ENCODE data around the gene CDC42EP1. TPM values are rescaled to one million over a fixed set of nuclear protein-coding genes. Genes with fewer than 3 reads are reported as not detected.
"Not testable (repeated sequence)": the region's sequence is repeated elsewhere in the genome, so short reads cannot be mapped to it uniquely, and the experiment has no call there.

Gene CDC42EP1
- total RNA-seq, 1 experiment from 2014 or later = 62.5 TPM

DNA sequence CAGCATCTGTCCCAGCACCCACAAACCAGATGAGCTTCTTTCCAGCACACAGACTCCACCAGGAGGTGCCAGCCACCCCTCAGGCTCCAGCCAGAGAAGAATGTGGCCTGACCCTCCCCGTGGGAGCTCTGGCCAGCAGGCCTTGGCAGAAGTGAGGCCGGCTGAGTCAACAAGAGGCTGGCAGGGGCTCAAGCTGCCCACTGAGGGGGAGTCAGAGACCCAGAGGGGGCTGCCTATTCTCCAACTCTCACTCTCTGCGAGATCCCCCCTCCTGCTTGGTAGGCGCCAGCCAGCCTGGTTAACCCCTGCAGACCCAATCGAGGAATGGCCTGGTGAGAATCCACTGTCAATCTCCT lies 10.6 kb upstream of the CDC42EP1 start:
- ATAC-seq = no peak
- TF ChIP-seq POLR2AphosphoS5 (IDR thresholded peaks at IDR 0.05; ENCODE audit: low read depth, low read length) (no peak), SIN3A (IDR thresholded peaks at IDR 0.05; ENCODE audit: borderline replicate concordance, insufficient read depth, low read depth, low read length) (no peak)
- TF ChIP-seq, protein P1, sequence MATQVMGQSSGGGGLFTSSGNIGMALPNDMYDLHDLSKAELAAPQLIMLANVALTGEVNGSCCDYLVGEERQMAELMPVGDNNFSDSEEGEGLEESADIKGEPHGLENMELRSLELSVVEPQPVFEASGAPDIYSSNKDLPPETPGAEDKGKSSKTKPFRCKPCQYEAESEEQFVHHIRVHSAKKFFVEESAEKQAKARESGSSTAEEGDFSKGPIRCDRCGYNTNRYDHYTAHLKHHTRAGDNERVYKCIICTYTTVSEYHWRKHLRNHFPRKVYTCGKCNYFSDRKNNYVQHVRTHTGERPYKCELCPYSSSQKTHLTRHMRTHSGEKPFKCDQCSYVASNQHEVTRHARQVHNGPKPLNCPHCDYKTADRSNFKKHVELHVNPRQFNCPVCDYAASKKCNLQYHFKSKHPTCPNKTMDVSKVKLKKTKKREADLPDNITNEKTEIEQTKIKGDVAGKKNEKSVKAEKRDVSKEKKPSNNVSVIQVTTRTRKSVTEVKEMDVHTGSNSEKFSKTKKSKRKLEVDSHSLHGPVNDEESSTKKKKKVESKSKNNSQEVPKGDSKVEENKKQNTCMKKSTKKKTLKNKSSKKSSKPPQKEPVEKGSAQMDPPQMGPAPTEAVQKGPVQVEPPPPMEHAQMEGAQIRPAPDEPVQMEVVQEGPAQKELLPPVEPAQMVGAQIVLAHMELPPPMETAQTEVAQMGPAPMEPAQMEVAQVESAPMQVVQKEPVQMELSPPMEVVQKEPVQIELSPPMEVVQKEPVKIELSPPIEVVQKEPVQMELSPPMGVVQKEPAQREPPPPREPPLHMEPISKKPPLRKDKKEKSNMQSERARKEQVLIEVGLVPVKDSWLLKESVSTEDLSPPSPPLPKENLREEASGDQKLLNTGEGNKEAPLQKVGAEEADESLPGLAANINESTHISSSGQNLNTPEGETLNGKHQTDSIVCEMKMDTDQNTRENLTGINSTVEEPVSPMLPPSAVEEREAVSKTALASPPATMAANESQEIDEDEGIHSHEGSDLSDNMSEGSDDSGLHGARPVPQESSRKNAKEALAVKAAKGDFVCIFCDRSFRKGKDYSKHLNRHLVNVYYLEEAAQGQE (IDR thresholded peaks at IDR 0.05; ENCODE audit: insufficient read depth in 1 of 2, low read depth in 2 of 2, low read length in 1 of 2) = no peak

GRCh38 chr22:37550921-37551320 lies 9.4 kb upstream of the CDC42EP1 start:
- H3K27me3 ChIP-seq (ENCODE audit: control insufficient read depth, insufficient read depth, low read length); CTCF ChIA-PET; BruUV-seq (replicated peaks); H3K9me3 ChIP-seq (ENCODE audit: control insufficient read depth, insufficient read depth, low read depth, low read length); H3K36me3 ChIP-seq (ENCODE audit: control insufficient read depth, insufficient read depth, low read length); POLR2A ChIA-PET; intact Hi-C loops (cut with micrococcal nuclease; ENCODE audit: unreplicated experiment); H3K4me3 ChIP-seq (ENCODE audit: low read depth in 2 of 2, low read length in 2 of 2); DNase-seq (ENCODE audit: low read depth, low spot score); H3K27ac ChIP-seq (ENCODE audit: low read length); in situ Hi-C loops (cut with HindIII; ENCODE audit: low pct_unique_long_range_greater_than_20kb, low sequenced_read_pairs); ATAC-seq: not testable (repeated sequence)
- peaks cover 22% of the 10 kb centered on the region for H3K4me1 ChIP-seq (ENCODE audit: control insufficient read depth, insufficient read depth, low read length)

More for the DNA sequence above, 10.6 kb upstream of the CDC42EP1 start:
- no peaks in the 10 kb centered on the region for H3K27me3 ChIP-seq (ENCODE audit: control insufficient read depth, insufficient read depth, low read length)
- ChIA-PET POLR2A (interaction anchor here (0.6 kb wide), 1 partner anchor 256 kb away, joined by 6 read pairs; no protein-coding TSS in a partner anchor), CTCF (interaction anchor here (0.6 to 0.9 kb wide), 5 partner anchors 10 to 57 kb away, joined by 3 to 14 read pairs (median 5); no protein-coding TSS in a partner anchor)
- DNase-seq (ENCODE audit: low read depth, low spot score) = no peak
- in situ Hi-C loops (cut with HindIII; ENCODE audit: low pct_unique_long_range_greater_than_20kb, low sequenced_read_pairs) (no loop called here), intact Hi-C loops (cut with micrococcal nuclease; ENCODE audit: unreplicated experiment) (no loop called here)
- H3K9me3 ChIP-seq (ENCODE audit: control insufficient read depth, insufficient read depth, low read depth, low read length) = no peaks in the 10 kb centered on the region
- peaks cover 29% of the 10 kb centered on the region for H3K4me1 ChIP-seq (ENCODE audit: control insufficient read depth, insufficient read depth, low read length)
- no peak overlapping the region; the same call in 1 of the 2 replicates for H3K27ac ChIP-seq (ENCODE audit: low read length)
- no TSS peak for BruUV-seq (replicated peaks)
- H3K4me3 ChIP-seq (ENCODE audit: low read depth in 2 of 2, low read length in 2 of 2) = no peak overlapping the region
- H3K36me3 ChIP-seq (ENCODE audit: control insufficient read depth, insufficient read depth, low read length) = no peaks in the 10 kb centered on the region

- POLR2A ChIA-PET = no interaction called here
- ATAC-seq (no peak), DNase-seq (ENCODE audit: low read depth, low spot score) (no peak)
- no peak for TF ChIP-seq SIN3A (IDR thresholded peaks at IDR 0.05; ENCODE audit: borderline replicate concordance, insufficient read depth, low read depth, low read length)
- TF ChIP-seq, protein P1 (IDR thresholded peaks at IDR 0.05; ENCODE audit: insufficient read depth in 1 of 2, low read depth in 2 of 2, low read length in 1 of 2) = no peak
- TF ChIP-seq TCF7L2 (IDR thresholded peaks at IDR 0.05; ENCODE audit: low read depth, low read length) = no peak
- no peak for TF ChIP-seq POLR2AphosphoS5 (IDR thresholded peaks at IDR 0.05; ENCODE audit: low read depth, low read length)
- TF ChIP-seq, protein P2, sequence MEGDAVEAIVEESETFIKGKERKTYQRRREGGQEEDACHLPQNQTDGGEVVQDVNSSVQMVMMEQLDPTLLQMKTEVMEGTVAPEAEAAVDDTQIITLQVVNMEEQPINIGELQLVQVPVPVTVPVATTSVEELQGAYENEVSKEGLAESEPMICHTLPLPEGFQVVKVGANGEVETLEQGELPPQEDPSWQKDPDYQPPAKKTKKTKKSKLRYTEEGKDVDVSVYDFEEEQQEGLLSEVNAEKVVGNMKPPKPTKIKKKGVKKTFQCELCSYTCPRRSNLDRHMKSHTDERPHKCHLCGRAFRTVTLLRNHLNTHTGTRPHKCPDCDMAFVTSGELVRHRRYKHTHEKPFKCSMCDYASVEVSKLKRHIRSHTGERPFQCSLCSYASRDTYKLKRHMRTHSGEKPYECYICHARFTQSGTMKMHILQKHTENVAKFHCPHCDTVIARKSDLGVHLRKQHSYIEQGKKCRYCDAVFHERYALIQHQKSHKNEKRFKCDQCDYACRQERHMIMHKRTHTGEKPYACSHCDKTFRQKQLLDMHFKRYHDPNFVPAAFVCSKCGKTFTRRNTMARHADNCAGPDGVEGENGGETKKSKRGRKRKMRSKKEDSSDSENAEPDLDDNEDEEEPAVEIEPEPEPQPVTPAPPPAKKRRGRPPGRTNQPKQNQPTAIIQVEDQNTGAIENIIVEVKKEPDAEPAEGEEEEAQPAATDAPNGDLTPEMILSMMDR (IDR thresholded peaks at IDR 0.05) = no peak
- in situ Hi-C loops (cut with HindIII; ENCODE audit: low pct_unique_long_range_greater_than_20kb, low sequenced_read_pairs) = no loop called here
- Histone ChIP-seq H3K4me1 (ENCODE audit: control insufficient read depth, insufficient read depth, low read length) (peaks cover 22% of the 10 kb centered on the region), H3K36me3 (ENCODE audit: control insufficient read depth, insufficient read depth, low read length) (no peaks in the 10 kb centered on the region), H3K27me3 (ENCODE audit: control insufficient read depth, insufficient read depth, low read length) (no peaks in the 10 kb centered on the region), H3K4me3 (ENCODE audit: low read depth in 2 of 2, low read length in 2 of 2) (no peak overlapping the region), H3K27ac (ENCODE audit: low read length) (no peak overlapping the region), H3K9me3 (ENCODE audit: control insufficient read depth, insufficient read depth, low read depth, low read length) (no peaks in the 10 kb centered on the region)
- BruUV-seq (replicated peaks) = no TSS peak
- intact Hi-C loops (cut with micrococcal nuclease; ENCODE audit: unreplicated experiment) = no loop called here
- CTCF ChIA-PET = no interaction called here
These were observed 8.3 kb upstream of the CDC42EP1 start for GRCh38 chr22:37551981-37552380.
